ENCODE results near the gene SEC63. TPM values are rescaled to one million over a fixed set of nuclear protein-coding genes. Genes with fewer than 3 reads are reported as not detected.
"Not testable (repeated sequence)": the region's sequence is repeated elsewhere in the genome, so short reads cannot be mapped to it uniquely, and the experiment has no call there.

Gene SEC63
- total and polyA plus RNA-seq, 5 donors from 2014 or later: 17.9 to 78.7 (median 22.1) TPM

GRCh38 chr6:107936910-107937292, 21.1 kb downstream of the SEC63 start:
- not testable (repeated sequence) for DNase-seq

GRCh38 chr6:107936162-107936909, 21.7 kb downstream of the SEC63 start:
- DNase-seq: no peak
- Histone ChIP-seq H3K4me3 (ENCODE audit: low read depth, low read length) (no peak overlapping the region), H3K27me3 (ENCODE audit: control insufficient read depth, insufficient read depth, low read length) (no peaks in the 10 kb centered on the region), H3K4me1 (ENCODE audit: control insufficient read depth, insufficient read depth, low read length, poor library complexity, severe bottlenecking) (no peaks in the 10 kb centered on the region), H3K27ac (ENCODE audit: insufficient read depth, low read length, poor library complexity, severe bottlenecking) (no peak overlapping the region), H3K9me3 (ENCODE audit: control insufficient read depth in 2 of 2, low read length in 2 of 2) (peaks cover 0 to 3% of the 10 kb centered on the region in 2 experiments), H3K36me3 (ENCODE audit: control insufficient read depth, insufficient read depth, low read length) (no peaks in the 10 kb centered on the region)
- Mint-ChIP-seq H3K27me3 (no peaks in the 10 kb centered on the region), H3K9me3 (peaks cover 0 to 2% (median 0%) of the 10 kb centered on the region in 7 donors), H3K36me3 (peaks cover 22% of the 10 kb centered on the region), H3K27ac (no peak overlapping the region), H3K4me1 (peaks cover 23 to 38% (median 33%) of the 10 kb centered on the region in 4 donors), H3K4me3 (no peak overlapping the region)
- no peak for ATAC-seq (ENCODE audit: low read depth in 2 of 2)

More at GRCh38 chr6:107936910-107937292, 21.1 kb downstream of the SEC63 start:
- H3K27me3 Mint-ChIP-seq; H3K4me3 ChIP-seq (ENCODE audit: low read depth, low read length); ATAC-seq (ENCODE audit: low read depth in 2 of 2); H3K4me3 Mint-ChIP-seq; H3K27ac Mint-ChIP-seq; H3K9me3 ChIP-seq (ENCODE audit: control insufficient read depth in 2 of 2, low read length in 2 of 2); H3K36me3 ChIP-seq (ENCODE audit: control insufficient read depth, insufficient read depth, low read length); H3K4me1 ChIP-seq (ENCODE audit: control insufficient read depth, insufficient read depth, low read length, poor library complexity, severe bottlenecking); H3K27ac ChIP-seq (ENCODE audit: insufficient read depth, low read length, poor library complexity, severe bottlenecking); H3K27me3 ChIP-seq (ENCODE audit: control insufficient read depth, insufficient read depth, low read length); H3K9me3 Mint-ChIP-seq: not testable (repeated sequence)
- peaks cover 21 to 38% (median 33%) of the 10 kb centered on the region in 4 donors for H3K4me1 Mint-ChIP-seq
- H3K36me3 Mint-ChIP-seq: peaks cover 23% of the 10 kb centered on the region

- not testable (repeated sequence) for H3K4me3 ChIP-seq (ENCODE audit: low read depth, low read length)
- H3K4me1 Mint-ChIP-seq: peaks cover 20 to 24% (median 23%) of the 10 kb centered on the region in 4 donors
These were observed 23.8 kb downstream of the SEC63 start for GRCh38 chr6:107934229-107934628.

GRCh38 chr6:107932580-107932979, 25.4 kb downstream of the SEC63 start:
- Mint-ChIP-seq H3K4me3 (no peak overlapping the region), H3K36me3 (peaks cover 28% of the 10 kb centered on the region), H3K9me3 (peaks cover 0 to 2% (median 0%) of the 10 kb centered on the region in 7 donors), H3K27me3 (no peaks in the 10 kb centered on the region), H3K27ac (peak overlapping the region in 1 of 3 donors; percentile 54), H3K4me1 (peaks cover 21 to 30% (median 28%) of the 10 kb centered on the region in 4 donors)
- H3K4me3 ChIP-seq (ENCODE audit: low read depth, low read length): no peak overlapping the region
- H3K4me1 ChIP-seq (ENCODE audit: control insufficient read depth, insufficient read depth, low read length, poor library complexity, severe bottlenecking): no peaks in the 10 kb centered on the region
- no peaks in the 10 kb centered on the region for H3K27me3 ChIP-seq (ENCODE audit: control insufficient read depth, insufficient read depth, low read length)
- ATAC-seq (ENCODE audit: low read depth in 2 of 2) (no peak), DNase-seq (no peak)
- peaks cover 0 to 3% of the 10 kb centered on the region in 2 experiments for H3K9me3 ChIP-seq (ENCODE audit: control insufficient read depth in 2 of 2, low read length in 2 of 2)
- H3K36me3 ChIP-seq (ENCODE audit: control insufficient read depth, insufficient read depth, low read length): peaks cover 14% of the 10 kb centered on the region
- H3K27ac ChIP-seq (ENCODE audit: insufficient read depth, low read length, poor library complexity, severe bottlenecking): no peak overlapping the region

More at GRCh38 chr6:107934229-107934628, 23.8 kb downstream of the SEC63 start:
- H3K27me3 Mint-ChIP-seq; H3K4me1 ChIP-seq (ENCODE audit: control insufficient read depth, insufficient read depth, low read length, poor library complexity, severe bottlenecking); H3K27ac Mint-ChIP-seq; H3K27ac ChIP-seq (ENCODE audit: insufficient read depth, low read length, poor library complexity, severe bottlenecking); DNase-seq; H3K36me3 ChIP-seq (ENCODE audit: control insufficient read depth, insufficient read depth, low read length); H3K9me3 Mint-ChIP-seq; ATAC-seq (ENCODE audit: low read depth in 2 of 2); H3K9me3 ChIP-seq (ENCODE audit: control insufficient read depth in 2 of 2, low read length in 2 of 2); H3K27me3 ChIP-seq (ENCODE audit: control insufficient read depth, insufficient read depth, low read length); H3K4me3 Mint-ChIP-seq: not testable (repeated sequence)
- peaks cover 23% of the 10 kb centered on the region for H3K36me3 Mint-ChIP-seq

- Mint-ChIP-seq H3K27ac (peak overlapping the region in 1 of 3 donors; percentile 39), H3K4me3 (no peak overlapping the region), H3K36me3 (peaks cover 27% of the 10 kb centered on the region), H3K9me3 (peaks cover 0 to 2% (median 0%) of the 10 kb centered on the region in 7 donors), H3K4me1 (peaks cover 19 to 30% (median 28%) of the 10 kb centered on the region in 4 donors), H3K27me3 (no peaks in the 10 kb centered on the region)
- H3K4me1 ChIP-seq (ENCODE audit: control insufficient read depth, insufficient read depth, low read length, poor library complexity, severe bottlenecking): no peaks in the 10 kb centered on the region
- no peaks in the 10 kb centered on the region for H3K27me3 ChIP-seq (ENCODE audit: control insufficient read depth, insufficient read depth, low read length)
- ATAC-seq (ENCODE audit: low read depth in 2 of 2): no peak
- H3K4me3 ChIP-seq (ENCODE audit: low read depth, low read length): no peak overlapping the region
- peaks cover 16% of the 10 kb centered on the region for H3K36me3 ChIP-seq (ENCODE audit: control insufficient read depth, insufficient read depth, low read length)
- peaks cover 0 to 3% of the 10 kb centered on the region in 2 experiments for H3K9me3 ChIP-seq (ENCODE audit: control insufficient read depth in 2 of 2, low read length in 2 of 2)
- no peak for DNase-seq
- H3K27ac ChIP-seq (ENCODE audit: insufficient read depth, low read length, poor library complexity, severe bottlenecking): no peak overlapping the region
These were observed 26.1 kb downstream of the SEC63 start for GRCh38 chr6:107931894-107932293.

- Mint-ChIP-seq H3K9me3 (peaks cover 0 to 2% (median 0%) of the 10 kb centered on the region in 7 donors), H3K36me3 (peaks cover 43% of the 10 kb centered on the region), H3K4me3 (no peak overlapping the region), H3K27ac (peak overlapping the region in 1 of 3 donors; percentile 48), H3K4me1 (peaks cover 19 to 32% (median 28%) of the 10 kb centered on the region in 4 donors), H3K27me3 (no peaks in the 10 kb centered on the region)
- DNase-seq (no peak), ATAC-seq (ENCODE audit: low read depth in 2 of 2) (no peak)
- H3K4me3 ChIP-seq (ENCODE audit: low read depth, low read length): no peak overlapping the region
- no peaks in the 10 kb centered on the region for H3K4me1 ChIP-seq (ENCODE audit: control insufficient read depth, insufficient read depth, low read length, poor library complexity, severe bottlenecking)
- no peaks in the 10 kb centered on the region for H3K27me3 ChIP-seq (ENCODE audit: control insufficient read depth, insufficient read depth, low read length)
- H3K36me3 ChIP-seq (ENCODE audit: control insufficient read depth, insufficient read depth, low read length): peaks cover 21% of the 10 kb centered on the region
- H3K27ac ChIP-seq (ENCODE audit: insufficient read depth, low read length, poor library complexity, severe bottlenecking): no peak overlapping the region
- peaks cover 0 to 3% of the 10 kb centered on the region in 2 experiments for H3K9me3 ChIP-seq (ENCODE audit: control insufficient read depth in 2 of 2, low read length in 2 of 2)
These were observed 29.0 kb downstream of the SEC63 start for GRCh38 chr6:107928984-107929383.

- H3K36me3 ChIP-seq (ENCODE audit: control insufficient read depth, insufficient read depth, low read length): peaks cover 30% of the 10 kb centered on the region
- DNase-seq; H3K27ac ChIP-seq (ENCODE audit: insufficient read depth, low read length, poor library complexity, severe bottlenecking); H3K27me3 Mint-ChIP-seq; H3K4me1 ChIP-seq (ENCODE audit: control insufficient read depth, insufficient read depth, low read length, poor library complexity, severe bottlenecking); H3K9me3 ChIP-seq (ENCODE audit: control insufficient read depth in 2 of 2, low read length in 2 of 2); H3K27me3 ChIP-seq (ENCODE audit: control insufficient read depth, insufficient read depth, low read length); H3K4me3 Mint-ChIP-seq; ATAC-seq (ENCODE audit: low read depth in 2 of 2); H3K4me3 ChIP-seq (ENCODE audit: low read depth, low read length); H3K9me3 Mint-ChIP-seq; H3K27ac Mint-ChIP-seq: not testable (repeated sequence)
- H3K36me3 Mint-ChIP-seq: peaks cover 33% of the 10 kb centered on the region
- H3K4me1 Mint-ChIP-seq: peaks cover 3 to 23% (median 14%) of the 10 kb centered on the region in 4 donors
These were observed 31.1 kb downstream of the SEC63 start for GRCh38 chr6:107926697-107927544.
